NCI-H2227 (cell line): ENCODE measurements around the gene CBX6.
A peak's percentile ranks its signal among the peaks of the same experiment; 100 is the strongest.

Source experiments
- DNase-seq: peaks from one replicate; lab custom pipeline; 2025; ENCODE audit not compliant: unreplicated experiment; lab: John Stamatoyannopoulos, UW

CBX6 gene

DNA sequence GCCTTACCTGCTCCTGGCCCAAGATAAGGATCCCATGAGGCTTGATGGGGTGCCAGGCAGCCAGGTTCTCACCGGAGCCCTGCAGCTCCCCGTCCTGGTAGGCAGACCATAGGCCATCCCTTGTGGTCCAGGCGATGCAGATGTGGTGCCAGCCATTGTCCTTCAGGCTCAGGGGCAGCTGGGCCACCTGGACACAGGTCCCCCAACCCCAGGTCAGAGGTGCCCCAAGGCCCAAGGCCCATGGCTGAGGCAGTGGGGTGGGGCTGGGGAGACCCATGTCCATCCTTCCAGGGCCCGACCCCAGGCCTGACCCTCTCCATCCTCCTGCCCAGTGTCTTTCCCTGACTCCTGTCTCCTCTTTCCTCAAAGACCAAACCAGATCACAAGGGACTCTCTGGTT is 48.9 kb downstream of the CBX6 start:
- DNase-seq: no peak

DNA sequence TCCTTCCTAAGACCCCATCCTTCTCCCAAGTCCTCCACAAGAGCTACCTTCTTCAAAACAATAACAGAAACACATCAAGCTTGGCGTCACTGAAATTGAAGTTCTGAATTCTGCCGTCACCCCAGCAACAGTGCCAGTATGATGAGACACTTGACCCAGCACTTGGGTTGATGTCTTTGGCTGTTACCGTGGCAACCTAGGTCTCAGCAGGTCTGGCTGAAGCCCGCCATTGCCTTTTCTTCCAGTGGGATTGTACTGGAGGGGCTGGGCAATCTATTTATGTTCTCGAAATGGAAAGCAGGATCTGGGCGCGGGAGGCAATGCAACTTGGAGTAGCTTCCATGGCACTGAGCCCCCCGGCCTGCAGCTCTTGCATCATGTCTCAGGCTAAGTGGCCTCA is 52.0 kb downstream of the CBX6 start:
- peak; percentile 74 for DNase-seq

GRCh38 chr22:38819387-38819940 is 52.6 kb downstream of the CBX6 start:
- DNase-seq: no peak

GRCh38 chr22:38817196-38817595 is 54.8 kb downstream of the CBX6 start:
- DNase-seq: no peak

DNA sequence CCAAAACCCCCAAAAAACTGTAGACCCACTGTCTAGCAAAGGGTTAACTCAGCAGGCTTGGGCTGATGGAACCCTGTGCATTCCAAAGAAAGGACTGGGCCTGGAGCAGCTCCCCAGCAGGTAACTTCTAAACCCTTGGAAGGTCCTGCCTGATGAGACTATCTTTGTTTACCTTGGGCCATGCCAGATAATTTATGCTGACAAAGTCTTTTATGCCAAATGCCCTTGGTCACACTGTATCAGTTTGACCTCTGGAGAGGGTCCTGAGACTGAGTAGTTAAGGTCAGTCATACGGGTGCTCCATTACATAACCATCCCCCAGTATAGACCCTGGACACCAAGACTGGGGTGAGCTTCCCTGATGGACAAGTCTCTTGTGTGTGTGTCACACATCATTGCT is 56.2 kb downstream of the CBX6 start:
- DNase-seq: no peak
